C4-2B (cell line): Measurements from ENCODE around the gene NFYC.

ENCODE experiments used
- ZFX ChIP-seq: fragments of 450-650 bp; IDR thresholded peaks from 2 replicates; pipeline ENCODE4 v1.6.1; 2017
- TF ChIP-seq, protein P1 (sequence below): fragments of 450-650 bp; conservative IDR thresholded peaks from 2 replicates; pipeline ENCODE4 v1.5.1; 2017; ENCODE audit warnings: mild to moderate bottlenecking

DNA sequence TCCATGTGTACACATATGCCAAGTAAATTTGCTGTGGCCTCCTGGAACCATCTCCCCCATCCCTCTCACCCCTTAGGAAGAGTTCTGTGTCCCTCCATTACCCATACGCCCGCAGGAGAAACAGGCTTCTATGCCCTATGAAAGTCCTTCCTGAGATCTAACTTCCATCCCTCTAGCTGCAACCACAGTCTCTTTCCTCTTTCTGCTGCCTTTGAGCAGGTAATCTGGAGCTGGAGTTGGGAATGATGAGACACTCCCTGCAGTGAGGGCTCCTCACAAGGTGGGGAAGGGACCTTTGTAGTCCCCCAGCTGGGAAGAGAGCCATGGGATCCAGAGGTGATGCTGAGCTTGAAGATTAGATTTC, 90.1 kb downstream of the NFYC start:
- TF ChIP-seq, protein P1, sequence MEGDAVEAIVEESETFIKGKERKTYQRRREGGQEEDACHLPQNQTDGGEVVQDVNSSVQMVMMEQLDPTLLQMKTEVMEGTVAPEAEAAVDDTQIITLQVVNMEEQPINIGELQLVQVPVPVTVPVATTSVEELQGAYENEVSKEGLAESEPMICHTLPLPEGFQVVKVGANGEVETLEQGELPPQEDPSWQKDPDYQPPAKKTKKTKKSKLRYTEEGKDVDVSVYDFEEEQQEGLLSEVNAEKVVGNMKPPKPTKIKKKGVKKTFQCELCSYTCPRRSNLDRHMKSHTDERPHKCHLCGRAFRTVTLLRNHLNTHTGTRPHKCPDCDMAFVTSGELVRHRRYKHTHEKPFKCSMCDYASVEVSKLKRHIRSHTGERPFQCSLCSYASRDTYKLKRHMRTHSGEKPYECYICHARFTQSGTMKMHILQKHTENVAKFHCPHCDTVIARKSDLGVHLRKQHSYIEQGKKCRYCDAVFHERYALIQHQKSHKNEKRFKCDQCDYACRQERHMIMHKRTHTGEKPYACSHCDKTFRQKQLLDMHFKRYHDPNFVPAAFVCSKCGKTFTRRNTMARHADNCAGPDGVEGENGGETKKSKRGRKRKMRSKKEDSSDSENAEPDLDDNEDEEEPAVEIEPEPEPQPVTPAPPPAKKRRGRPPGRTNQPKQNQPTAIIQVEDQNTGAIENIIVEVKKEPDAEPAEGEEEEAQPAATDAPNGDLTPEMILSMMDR = no peak
- TF ChIP-seq ZFX = no peak
